Omental fat pad (tissue), 4 donors: ENCODE data around the gene ANK2. TPM values are rescaled to one million over a fixed set of nuclear protein-coding genes. Genes with fewer than 3 reads are reported as not detected.
"Not testable (repeated sequence)": the region's sequence is repeated elsewhere in the genome, so short reads cannot be mapped to it uniquely, and the experiment has no call there.

Experiments
- ATAC-seq: fragments of 150-250 bp; one replicate; pipeline ENCODE4 v1.9.1; 2016; ENCODE audit warnings: mild to moderate bottlenecking, moderate library complexity; ENCODE audit not compliant: low FRiP score
- DNase-seq: peaks from one replicate; pipeline ENCODE4 v3.0.0-alpha.2; 2019; ENCODE audit warnings: low spot score
- CTCF ChIP-seq, 3 donors: fragments of 450-650 bp; IDR thresholded peaks; one replicate each; pipeline ENCODE4 v1.5.1; 2016 to 2017; ENCODE audit warnings: antibody characterized with exemption in 3 of 3, mild to moderate bottlenecking in 3 of 3, moderate library complexity in 2 of 3
- total RNA-seq, 4 donors: library from RNA; depleted of rRNA; stranded (reverse); fragments of >200 nt; gene quantifications; one replicate each; pipeline ENCODE4 v1.1.0, GENCODE V29; 2016

The ANK2 gene
- total RNA-seq, 4 donors from 2014 or later = 51.4 to 200 (median 84.9) TPM

GRCh38 chr4:113179996-113180395 lies 130.5 kb downstream of the ANK2 start:
- DNase-seq (no peak), ATAC-seq (no peak)
- TF ChIP-seq CTCF (IDR thresholded peaks at IDR 0.05) = no peak

GRCh38 chr4:113181289-113182007 lies 132.0 kb downstream of the ANK2 start:
- ATAC-seq (no peak), DNase-seq (no peak)
- no peak for TF ChIP-seq CTCF (IDR thresholded peaks at IDR 0.05)

DNA sequence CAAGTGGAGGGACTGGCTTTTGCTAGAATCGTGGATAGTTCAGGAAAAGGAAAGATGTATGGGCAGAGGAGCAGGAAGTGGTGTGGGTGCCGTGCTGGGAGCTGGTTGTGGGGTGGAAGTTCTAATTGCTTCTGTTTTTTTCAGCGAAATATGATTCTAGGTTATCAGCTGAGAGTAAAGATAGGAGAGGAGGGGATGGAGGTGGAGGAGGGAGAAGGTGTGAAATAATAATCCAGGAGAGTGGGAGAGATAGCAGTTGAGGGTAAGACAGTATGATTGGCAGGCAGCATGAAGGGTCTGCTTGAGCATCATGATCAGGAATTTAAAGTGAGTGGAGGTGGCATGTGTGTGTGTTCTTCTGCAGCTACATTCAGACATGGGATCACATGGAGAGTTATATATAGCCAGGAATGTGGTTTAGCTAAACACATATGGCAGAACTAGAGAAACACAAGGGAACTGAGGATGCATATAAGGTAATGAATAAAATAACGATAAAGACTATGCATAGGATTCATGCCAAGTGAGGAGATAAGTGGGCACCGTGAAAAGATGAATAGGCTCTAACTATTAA lies 133.7 kb downstream of the ANK2 start:
- no peak for DNase-seq
- ATAC-seq = no peak
- TF ChIP-seq CTCF (IDR thresholded peaks at IDR 0.05) = no peak

- not testable (repeated sequence) for ATAC-seq, DNase-seq
These were observed 136.8 kb downstream of the ANK2 start for GRCh38 chr4:113186220-113186619.

DNA sequence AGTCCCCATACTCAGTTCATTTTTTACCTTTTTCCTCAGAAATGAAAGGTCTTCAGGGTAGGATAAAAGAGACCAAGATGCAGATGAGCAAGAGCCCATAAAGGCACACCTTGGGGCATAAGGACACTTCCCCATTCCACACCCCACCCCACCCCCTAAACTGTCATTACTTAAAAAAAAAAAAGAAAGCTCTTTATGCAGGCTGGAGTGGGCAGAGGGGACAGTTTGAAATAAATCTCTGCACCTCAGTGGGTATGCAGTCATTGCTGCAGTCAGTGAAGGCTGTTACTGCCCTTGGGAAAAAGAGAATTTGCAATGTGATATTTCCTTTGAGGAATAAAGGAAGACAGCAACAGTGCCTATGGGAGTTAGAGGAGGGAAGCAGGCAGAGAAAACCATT lies 137.5 kb downstream of the ANK2 start:
- TF ChIP-seq CTCF (IDR thresholded peaks at IDR 0.05) = no peak
- no peak for ATAC-seq
- DNase-seq = no peak

DNA sequence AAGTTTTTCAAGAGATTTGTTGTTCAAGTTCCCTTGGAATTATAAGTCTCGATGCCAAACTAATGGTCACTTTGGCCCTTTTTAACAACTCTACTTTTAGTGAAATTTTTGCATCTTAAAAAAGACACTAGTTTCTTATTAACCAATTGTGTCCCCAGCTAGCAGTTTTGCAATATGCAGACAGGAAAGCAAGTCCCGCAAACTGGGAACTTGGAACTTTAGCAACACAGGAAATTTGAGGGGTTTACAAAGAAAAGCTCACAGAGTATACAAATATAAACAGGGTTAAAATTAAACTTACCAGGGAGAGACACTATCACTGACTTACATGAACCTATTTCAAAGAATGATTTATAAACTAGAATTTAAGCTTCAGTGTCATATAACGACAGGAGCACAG lies 137.9 kb downstream of the ANK2 start:
- ATAC-seq (no peak), DNase-seq (no peak)
- TF ChIP-seq CTCF (IDR thresholded peaks at IDR 0.05) = no peak

GRCh38 chr4:113189546-113189945 lies 140.1 kb downstream of the ANK2 start:
- ATAC-seq (no peak), DNase-seq (no peak)
- no peak for TF ChIP-seq CTCF (IDR thresholded peaks at IDR 0.05)
